Spleen (tissue), 7 donors: ENCODE data around the gene CEMIP.

ENCODE experiments used
- CTCF ChIP-seq, 11 experiments: fragments of 200-600 bp in 7 of 11; fragments of 450-650 bp in 4 of 11; sonication (generic) in 4 of 11; IDR thresholded peaks in 8 of 11; conservative IDR thresholded peaks in 3 of 11; 1 replicate in 7 of 11; 2 replicates in 4 of 11; pipeline versions ENCODE4 v1.4.0 to v1.8.0; 2016 to 2021; ENCODE audit warnings: antibody characterized with exemption in 11 of 11, inconsistent platforms in 4 of 11, mild to moderate bottlenecking in 1 of 11
- POLR2A ChIP-seq, 3 donors: fragments of 450-650 bp; IDR thresholded peaks; one replicate each; pipeline ENCODE4 v1.5.1; 2017; ENCODE audit warnings: antibody characterized with exemption in 3 of 3, mild to moderate bottlenecking in 1 of 3
- donor health status: DM: no; HTN: no; CAD: no; lungs with moderate emphysema.
- donor health status: DM: no; HTN: no; CAD: no.
- donor health status: DM: no; HTN: no; CAD: no.

DNA sequence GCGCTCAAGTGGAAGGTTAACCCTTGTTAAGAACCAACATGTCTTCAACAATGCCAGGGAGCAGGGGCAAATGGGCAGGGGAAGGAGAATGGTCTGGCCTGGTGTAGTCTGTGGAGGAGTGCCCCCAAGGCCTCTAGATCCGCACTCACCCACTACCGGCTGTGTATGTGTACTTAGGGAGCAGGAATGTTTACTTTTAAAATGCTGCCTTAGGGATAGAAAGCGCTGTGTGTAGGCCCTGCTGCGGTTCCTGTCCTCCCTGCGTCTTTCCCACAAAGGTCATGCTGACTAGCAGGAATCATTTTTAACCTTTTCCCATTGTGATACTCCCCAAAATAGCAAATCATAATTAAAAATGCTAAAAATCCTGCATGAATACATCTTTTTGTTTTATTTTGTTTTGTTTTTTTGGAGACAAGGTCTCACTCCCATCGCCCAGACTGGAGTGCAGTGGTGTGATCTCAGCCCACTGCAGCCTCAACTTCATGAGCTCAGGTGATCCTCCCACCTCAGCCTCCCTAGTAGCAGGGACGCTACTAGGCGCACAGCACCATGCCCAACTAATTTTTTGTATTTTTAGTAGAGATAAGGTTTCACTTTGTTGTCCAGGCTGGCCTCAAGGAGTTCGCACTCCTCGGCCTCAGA lies 35.9 kb upstream of the CEMIP start:
- TF ChIP-seq POLR2A (IDR thresholded peaks at IDR 0.05) (no peak), CTCF (IDR thresholded peaks at IDR 0.05 in 8 of 11, conservative IDR thresholded peaks at IDR 0.05 in 3 of 11) (no peak)
